ENCODE results near the gene FAM237B. TPM values are rescaled to one million over a fixed set of nuclear protein-coding genes. Genes with fewer than 3 reads are reported as not detected.
"Not testable (repeated sequence)": the region's sequence is repeated elsewhere in the genome, so short reads cannot be mapped to it uniquely, and the experiment has no call there.

Gene FAM237B
- not detected in 2 replicates for total RNA-seq (2014; rRNA removed)
- Bru-seq, nascent RNA: not detected
- not detected for BruChase-seq, experiment 1, labeled RNA remaining after a 6-hour chase
- not detected for BruChase-seq, experiment 2, labeled RNA remaining after a 2-hour chase
- long read RNA-seq: 0 reads

GRCh38 chr7:90320801-90321494 is at the start of gene FAM237B:
TSS of gene FAM237B (minus strand) at chr7:90321304. CDS start at chr7:90319748, 1,556 bp downstream.
- BruUV-seq (replicated peaks): no TSS peak
- Histone ChIP-seq H2AFZ (ENCODE audit: low read length) (no peak within 1 kb of the TSS), H3K4me1 (ENCODE audit: insufficient read depth, low read length) (0 out of 2 replicates have a peak, but pooled peaks cover 3% of the 10 kb centered on the region), H3K36me3 (ENCODE audit: low read depth, low read length) (no peaks in the 10 kb centered on the region), H3K4me2 (ENCODE audit: low read length) (no peak within 1 kb of the TSS), H3F3A (ENCODE audit: low read length, unreplicated experiment) (no peaks in the 10 kb centered on the region), H3K4me3 (ENCODE audit: low read length) (no peak within 1 kb of the TSS), H4K20me1 (ENCODE audit: low read length) (no peaks in the 10 kb centered on the region), H3K9ac (ENCODE audit: low read length) (no peak within 1 kb of the TSS), H3K79me2 (ENCODE audit: low read length) (no peaks in the 10 kb centered on the region), H3K9me2 (replicated peaks; ENCODE audit: low read length) (no peaks in the 10 kb centered on the region), H3K9me3 (ENCODE audit: low read length) (no peaks in the 10 kb centered on the region), H3K27me3 (ENCODE audit: low read length) (peaks cover 5% of the 10 kb centered on the region; the same call in 1 of the 2 replicates), H3K27ac (ENCODE audit: low read length) (no peak within 1 kb of the TSS)
- ChIA-PET POLR2A (ENCODE audit: unreplicated experiment) (no interaction called here), CTCF (no interaction called here)
- no peak for TF ChIP-seq EZH2 (IDR thresholded peaks at IDR 0.05; ENCODE audit: low read length, unreplicated experiment)
- TF ChIP-seq EZH2phosphoT487 (IDR thresholded peaks at IDR 0.05; ENCODE audit: borderline replicate concordance, low read length): no peak
- TF ChIP-seq, protein P1, sequence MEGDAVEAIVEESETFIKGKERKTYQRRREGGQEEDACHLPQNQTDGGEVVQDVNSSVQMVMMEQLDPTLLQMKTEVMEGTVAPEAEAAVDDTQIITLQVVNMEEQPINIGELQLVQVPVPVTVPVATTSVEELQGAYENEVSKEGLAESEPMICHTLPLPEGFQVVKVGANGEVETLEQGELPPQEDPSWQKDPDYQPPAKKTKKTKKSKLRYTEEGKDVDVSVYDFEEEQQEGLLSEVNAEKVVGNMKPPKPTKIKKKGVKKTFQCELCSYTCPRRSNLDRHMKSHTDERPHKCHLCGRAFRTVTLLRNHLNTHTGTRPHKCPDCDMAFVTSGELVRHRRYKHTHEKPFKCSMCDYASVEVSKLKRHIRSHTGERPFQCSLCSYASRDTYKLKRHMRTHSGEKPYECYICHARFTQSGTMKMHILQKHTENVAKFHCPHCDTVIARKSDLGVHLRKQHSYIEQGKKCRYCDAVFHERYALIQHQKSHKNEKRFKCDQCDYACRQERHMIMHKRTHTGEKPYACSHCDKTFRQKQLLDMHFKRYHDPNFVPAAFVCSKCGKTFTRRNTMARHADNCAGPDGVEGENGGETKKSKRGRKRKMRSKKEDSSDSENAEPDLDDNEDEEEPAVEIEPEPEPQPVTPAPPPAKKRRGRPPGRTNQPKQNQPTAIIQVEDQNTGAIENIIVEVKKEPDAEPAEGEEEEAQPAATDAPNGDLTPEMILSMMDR (conservative IDR thresholded peaks at IDR 0.05; ENCODE audit: low read depth, low read length): no peak
- ATAC-seq (no peak), DNase-seq (no peak)
- intact Hi-C loops (cut with micrococcal nuclease): no loop called here

- Histone ChIP-seq H4K20me1 (ENCODE audit: low read length) (no peaks in the 10 kb centered on the region), H3K4me3 (ENCODE audit: low read length) (no peak overlapping the region), H3K27me3 (ENCODE audit: low read length) (no peaks in the 10 kb centered on the region), H3K27ac (ENCODE audit: low read length) (no peak overlapping the region), H3K79me2 (ENCODE audit: low read length) (peaks cover 58% of the 10 kb centered on the region), H3F3A (ENCODE audit: low read length, unreplicated experiment) (no peaks in the 10 kb centered on the region), H3K4me2 (ENCODE audit: low read length) (no peak overlapping the region), H3K9me3 (ENCODE audit: low read length) (no peaks in the 10 kb centered on the region), H2AFZ (ENCODE audit: low read length) (no peak overlapping the region), H3K9ac (ENCODE audit: low read length) (no peak overlapping the region), H3K36me3 (ENCODE audit: low read depth, low read length) (peaks cover 36% of the 10 kb centered on the region), H3K4me1 (ENCODE audit: insufficient read depth, low read length) (peaks cover 8% of the 10 kb centered on the region; the same call in 1 of the 2 replicates), H3K9me2 (replicated peaks; ENCODE audit: low read length) (no peaks in the 10 kb centered on the region)
- POLR2A ChIA-PET (ENCODE audit: unreplicated experiment): no interaction called here
- no TSS peak for BruUV-seq (replicated peaks)
- intact Hi-C loops (cut with micrococcal nuclease): no loop called here
- DNase-seq: no peak
- no peak for TF ChIP-seq EZH2 (IDR thresholded peaks at IDR 0.05; ENCODE audit: low read length, unreplicated experiment)
- no peak for TF ChIP-seq EZH2phosphoT487 (IDR thresholded peaks at IDR 0.05; ENCODE audit: borderline replicate concordance, low read length)
- TF ChIP-seq, protein P1 (conservative IDR thresholded peaks at IDR 0.05; ENCODE audit: low read depth, low read length): no peak
- no peak for ATAC-seq
- CTCF ChIA-PET: no interaction called here
Observed at GRCh38 chr7:90351987-90352386, 30.9 kb upstream of the FAM237B start.

GRCh38 chr7:90350032-90350431 is 28.9 kb upstream of the FAM237B start:
- H3K9me3 ChIP-seq (ENCODE audit: low read length); ATAC-seq; CTCF ChIA-PET; DNase-seq; H3K9ac ChIP-seq (ENCODE audit: low read length); intact Hi-C loops (cut with micrococcal nuclease); BruUV-seq (replicated peaks); H3K9me2 ChIP-seq (replicated peaks; ENCODE audit: low read length); H3K27ac ChIP-seq (ENCODE audit: low read length); H3K4me3 ChIP-seq (ENCODE audit: low read length); H3K4me2 ChIP-seq (ENCODE audit: low read length); H2AFZ ChIP-seq (ENCODE audit: low read length); H4K20me1 ChIP-seq (ENCODE audit: low read length); H3F3A ChIP-seq (ENCODE audit: low read length, unreplicated experiment); H3K27me3 ChIP-seq (ENCODE audit: low read length); POLR2A ChIA-PET (ENCODE audit: unreplicated experiment): not testable (repeated sequence)
- H3K36me3 ChIP-seq (ENCODE audit: low read depth, low read length): peaks cover 18% of the 10 kb centered on the region
- peaks cover 63% of the 10 kb centered on the region for H3K79me2 ChIP-seq (ENCODE audit: low read length)
- peaks cover 14% of the 10 kb centered on the region; the same call in 1 of the 2 replicates for H3K4me1 ChIP-seq (ENCODE audit: insufficient read depth, low read length)

Data from PC-3 (cell line).